Kidney epithelial cell (primary cell): ENCODE measurements around the gene OGA. TPM values are rescaled to one million over a fixed set of nuclear protein-coding genes. Genes with fewer than 3 reads are reported as not detected.

Source experiments
- DNase-seq: peaks from one replicate; pipeline ENCODE4 v3.0.0-alpha.2; 2010; ENCODE audit warnings: low read depth
- H3K27me3 ChIP-seq: 2 replicates; pipeline ENCODE4 v1.6.0; 2011; ENCODE audit warnings: low read length; ENCODE audit not compliant: control insufficient read depth, insufficient read depth
- H3K36me3 ChIP-seq: 2 replicates; pipeline ENCODE4 v1.5.1; 2011; ENCODE audit warnings: low read length; ENCODE audit not compliant: control insufficient read depth, insufficient read depth
- H3K4me3 ChIP-seq: 2 replicates; pipeline ENCODE4 v1.5.1; 2011; ENCODE audit warnings: low read depth, mild to moderate bottlenecking, control low read depth, low read length
- CTCF ChIP-seq: IDR thresholded peaks from 2 replicates; pipeline ENCODE4 v1.5.1; 2011; ENCODE audit warnings: mild to moderate bottlenecking, moderate library complexity, low read length, control low read depth, inconsistent platforms; ENCODE audit not compliant: insufficient read depth, poor library complexity, severe bottlenecking
- total RNA-seq: library from RNA; depleted of rRNA; stranded (reverse); fragments of >200 nt; gene quantifications from 2 replicates; pipeline ENCODE4 v1.2.3, GENCODE V29; 2015

OGA gene
- total RNA-seq, 1 donor from 2014 or later: 78.9 TPM

GRCh38 chr10:101816913-101817336 lies 1.3 kb downstream of the OGA start:
- H3K27me3 ChIP-seq: no peaks in the 10 kb centered on the region
- no peak for TF ChIP-seq CTCF
- no peaks in the 10 kb centered on the region for H3K36me3 ChIP-seq
- no peak for DNase-seq
- H3K4me3 ChIP-seq: peak overlapping the region; percentile 99

GRCh38 chr10:101816376-101816775 lies 1.9 kb downstream of the OGA start:
- no peak for TF ChIP-seq CTCF

GRCh38 chr10:101814466-101815071 lies 3.7 kb downstream of the OGA start:
- Histone ChIP-seq H3K36me3 (no peaks in the 10 kb centered on the region), H3K27me3 (no peaks in the 10 kb centered on the region), H3K4me3 (peak overlapping the region; percentile 99)
- no peak for TF ChIP-seq CTCF
- no peak for DNase-seq

More at GRCh38 chr10:101816376-101816775, 1.9 kb downstream of the OGA start:
- peak overlapping the region; percentile 99 for H3K4me3 ChIP-seq
- no peak for DNase-seq
- no peaks in the 10 kb centered on the region for H3K27me3 ChIP-seq
- H3K36me3 ChIP-seq: no peaks in the 10 kb centered on the region

- no peak for TF ChIP-seq CTCF
- Histone ChIP-seq H3K27me3 (no peaks in the 10 kb centered on the region), H3K4me3 (no peak overlapping the region), H3K36me3 (no peaks in the 10 kb centered on the region)
- no peak for DNase-seq
These were observed 5.6 kb downstream of the OGA start for GRCh38 chr10:101812606-101813005.

- Histone ChIP-seq H3K36me3 (no peaks in the 10 kb centered on the region), H3K27me3 (no peaks in the 10 kb centered on the region), H3K4me3 (no peak overlapping the region)
- DNase-seq: no peak
- TF ChIP-seq CTCF: no peak
These were observed 11.1 kb downstream of the OGA start for GRCh38 chr10:101807158-101807557.

- Histone ChIP-seq H3K27me3 (no peaks in the 10 kb centered on the region), H3K4me3 (no peak overlapping the region), H3K36me3 (peaks cover 2% of the 10 kb centered on the region)
- TF ChIP-seq CTCF: no peak
- DNase-seq: no peak
These were observed 14.7 kb downstream of the OGA start for GRCh38 chr10:101803511-101803910.
